OCI-LY3 (cell line): ENCODE measurements around the gene VPS26B.
"Not testable (repeated sequence)": the region's sequence is repeated elsewhere in the genome, so short reads cannot be mapped to it uniquely, and the experiment has no call there.

Experiments
- H2AFZ ChIP-seq: fragments of 200-600, 300-600 bp; shearing (Covaris generic); 2 replicates; pipeline ENCODE4 v1.6.0; 2014; ENCODE audit warnings: antibody characterized with exemption, low read depth, low read length
- H3K27ac ChIP-seq: fragments of 200-600, 300-600 bp; sonication (generic); 2 replicates; pipeline ENCODE4 v1.5.1; 2014; ENCODE audit warnings: mild to moderate bottlenecking, low read length, moderate library complexity, mixed read lengths
- H3K27me3 ChIP-seq: fragments of 200-600, 300-600 bp; sonication (generic); 2 replicates; pipeline ENCODE4 v1.6.1; 2014; ENCODE audit warnings: low read depth, low read length, mixed read lengths
- H3K36me3 ChIP-seq: fragments of 200-600, 300-600 bp; sonication (generic); replicated peaks from 2 replicates; pipeline ENCODE3; 2014; ENCODE audit warnings: low read depth, low read length, mixed read lengths
- H3K4me1 ChIP-seq: fragments of 300-600, 200-600 bp; sonication (generic); 2 replicates; pipeline ENCODE4 v1.6.1; 2014; ENCODE audit warnings: low read length, mixed read lengths
- H3K4me2 ChIP-seq: fragments of 200-600, 300-600 bp; sonication (generic); 2 replicates; pipeline ENCODE4 v1.6.1; 2014; ENCODE audit warnings: low read length, mixed read lengths
- H3K4me3 ChIP-seq: fragments of 300-600, 200-600 bp; sonication (generic); 2 replicates; pipeline ENCODE4 v1.5.1; 2014; ENCODE audit warnings: antibody characterized with exemption, mild to moderate bottlenecking, low read length, moderate library complexity
- H3K79me2 ChIP-seq: fragments of 300-600, 200-600 bp; shearing (Covaris generic); 2 replicates; pipeline ENCODE4 v1.6.1; 2014; ENCODE audit warnings: mild to moderate bottlenecking, low read length, mixed read lengths
- H3K9ac ChIP-seq: fragments of 300-600, 200-600 bp; shearing (Covaris generic); 2 replicates; pipeline ENCODE4 v1.6.0; 2014; ENCODE audit warnings: mild to moderate bottlenecking, low read length, moderate library complexity
- H3K9me3 ChIP-seq: fragments of 200-600, 300-600 bp; shearing (Covaris generic); 2 replicates; pipeline ENCODE4 v1.6.1; 2014; ENCODE audit warnings: low read length, mixed read lengths; ENCODE audit not compliant: insufficient read depth
- H4K20me1 ChIP-seq: fragments of 200-600, 300-600 bp; sonication (generic); 2 replicates; pipeline ENCODE4 v1.6.1; 2016; ENCODE audit warnings: low read length, mixed read lengths; ENCODE audit not compliant: insufficient read depth
- EZH2phosphoT487 ChIP-seq: fragments of 200-600 bp; shearing (Covaris generic); IDR thresholded peaks from 2 replicates; pipeline ENCODE4 v1.6.1; 2018; ENCODE audit warnings: antibody characterized with exemption, mixed run types, low read depth
- TF ChIP-seq, protein P1 (sequence below): fragments of 200-600, 300-600 bp; sonication (generic); IDR thresholded peaks from 2 replicates; pipeline ENCODE4 v1.5.1; 2014; ENCODE audit warnings: antibody characterized with exemption, low read length, low read depth

The VPS26B gene

GRCh38 chr11:134283461-134284230, 59.2 kb downstream of the VPS26B start:
- Histone ChIP-seq H4K20me1 (no peaks in the 10 kb centered on the region), H3K9me3 (no peaks in the 10 kb centered on the region), H3K27me3 (0 out of 2 replicates have a peak, but pooled peaks cover 2% of the 10 kb centered on the region), H3K36me3 (no peaks in the 10 kb centered on the region), H3K4me3 (no peak overlapping the region), H3K4me1 (no peaks in the 10 kb centered on the region), H3K27ac (no peak overlapping the region), H3K4me2 (no peak overlapping the region), H3K9ac (no peak overlapping the region), H2AFZ (no peak overlapping the region), H3K79me2 (no peaks in the 10 kb centered on the region)
- TF ChIP-seq, protein P1, sequence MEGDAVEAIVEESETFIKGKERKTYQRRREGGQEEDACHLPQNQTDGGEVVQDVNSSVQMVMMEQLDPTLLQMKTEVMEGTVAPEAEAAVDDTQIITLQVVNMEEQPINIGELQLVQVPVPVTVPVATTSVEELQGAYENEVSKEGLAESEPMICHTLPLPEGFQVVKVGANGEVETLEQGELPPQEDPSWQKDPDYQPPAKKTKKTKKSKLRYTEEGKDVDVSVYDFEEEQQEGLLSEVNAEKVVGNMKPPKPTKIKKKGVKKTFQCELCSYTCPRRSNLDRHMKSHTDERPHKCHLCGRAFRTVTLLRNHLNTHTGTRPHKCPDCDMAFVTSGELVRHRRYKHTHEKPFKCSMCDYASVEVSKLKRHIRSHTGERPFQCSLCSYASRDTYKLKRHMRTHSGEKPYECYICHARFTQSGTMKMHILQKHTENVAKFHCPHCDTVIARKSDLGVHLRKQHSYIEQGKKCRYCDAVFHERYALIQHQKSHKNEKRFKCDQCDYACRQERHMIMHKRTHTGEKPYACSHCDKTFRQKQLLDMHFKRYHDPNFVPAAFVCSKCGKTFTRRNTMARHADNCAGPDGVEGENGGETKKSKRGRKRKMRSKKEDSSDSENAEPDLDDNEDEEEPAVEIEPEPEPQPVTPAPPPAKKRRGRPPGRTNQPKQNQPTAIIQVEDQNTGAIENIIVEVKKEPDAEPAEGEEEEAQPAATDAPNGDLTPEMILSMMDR: no peak
- no peak for TF ChIP-seq EZH2phosphoT487

DNA sequence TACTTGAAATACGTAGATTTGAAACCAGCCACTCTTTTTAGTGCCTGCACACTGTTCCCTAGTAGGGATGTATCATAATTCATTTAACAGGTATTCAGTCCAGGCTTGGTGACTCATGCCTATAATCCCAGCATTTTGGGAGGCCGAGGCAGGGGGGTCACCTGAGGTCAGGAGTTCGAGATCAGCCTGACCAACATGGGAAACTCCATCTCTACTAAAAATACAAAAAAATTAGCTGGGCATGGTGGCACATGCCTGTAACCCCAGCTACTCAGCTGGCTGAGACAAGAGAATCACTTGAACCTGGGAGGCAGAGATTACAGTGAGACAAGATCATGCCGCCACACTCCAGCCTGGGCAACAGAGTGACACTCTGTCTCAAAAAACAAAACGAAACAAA, 59.9 kb downstream of the VPS26B start:
- H3K9ac ChIP-seq, H3K4me1 ChIP-seq, H3K79me2 ChIP-seq, H3K9me3 ChIP-seq, H3K4me3 ChIP-seq, H3K27ac ChIP-seq, H4K20me1 ChIP-seq, H3K36me3 ChIP-seq, H3K27me3 ChIP-seq, H2AFZ ChIP-seq, H3K4me2 ChIP-seq: not testable (repeated sequence)

GRCh38 chr11:134287561-134287960, 63.1 kb downstream of the VPS26B start:
- Histone ChIP-seq H3K4me1 (no peaks in the 10 kb centered on the region), H3K27me3 (no peaks in the 10 kb centered on the region), H3K9ac (no peak overlapping the region), H3K79me2 (no peaks in the 10 kb centered on the region), H3K4me2 (no peak overlapping the region), H4K20me1 (no peaks in the 10 kb centered on the region), H3K36me3 (no peaks in the 10 kb centered on the region), H3K27ac (no peak overlapping the region), H3K9me3 (no peaks in the 10 kb centered on the region), H3K4me3 (no peak overlapping the region), H2AFZ (no peak overlapping the region)
- TF ChIP-seq, protein P1: no peak
- TF ChIP-seq EZH2phosphoT487: no peak

DNA sequence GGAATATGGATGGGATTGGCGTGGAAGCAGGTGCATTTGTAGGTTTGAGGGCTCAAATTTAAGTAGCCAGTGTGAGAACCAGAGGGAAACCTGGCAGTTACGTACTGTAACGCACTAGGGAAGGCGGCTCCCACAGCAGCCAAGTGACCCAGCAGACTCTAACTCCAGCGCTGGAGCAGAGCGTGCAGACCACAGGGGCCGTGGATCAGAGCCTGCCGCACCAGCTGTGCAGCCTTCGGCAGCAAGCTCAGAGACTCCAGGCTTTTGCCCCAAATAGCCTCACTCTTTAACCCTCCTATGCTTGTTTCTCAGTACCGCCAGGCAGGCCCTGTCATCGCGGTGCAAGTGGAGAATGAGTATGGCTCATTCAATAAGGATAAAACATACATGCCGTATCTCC, 64.0 kb downstream of the VPS26B start:
- H3K4me2 ChIP-seq: no peak overlapping the region
- TF ChIP-seq EZH2phosphoT487: no peak
- TF ChIP-seq, protein P1: no peak
- no peaks in the 10 kb centered on the region for H3K9me3 ChIP-seq
- H3K9ac ChIP-seq: no peak overlapping the region
- H4K20me1 ChIP-seq: no peaks in the 10 kb centered on the region
- H3K4me3 ChIP-seq: no peak overlapping the region
- no peak overlapping the region for H2AFZ ChIP-seq
- H3K27me3 ChIP-seq: no peaks in the 10 kb centered on the region
- H3K36me3 ChIP-seq: no peaks in the 10 kb centered on the region
- no peaks in the 10 kb centered on the region for H3K79me2 ChIP-seq
- H3K27ac ChIP-seq: no peak overlapping the region
- no peaks in the 10 kb centered on the region for H3K4me1 ChIP-seq
